Stimulated activated CD8-positive, alpha-beta memory T cell treated with anti-CD3 and anti-CD28 coated beads, Interleukin-2, amount 100 ng/mL, for 1 hour (primary cell): ENCODE data around the gene C17orf58.
A peak's percentile ranks its signal among the peaks of the same experiment; 100 is the strongest.
"Not testable (repeated sequence)": the region's sequence is repeated elsewhere in the genome, so short reads cannot be mapped to it uniquely, and the experiment has no call there.

Source experiments
- DNase-seq, 2 donors: peaks; one replicate each; pipeline ENCODE4 v3.0.0-alpha.2; 2020; ENCODE audit warnings: low read depth in 2 of 2

C17orf58 gene

GRCh38 chr17:67996301-67997171 lies at the start of gene C17orf58:
Gene C17orf58, minus strand, starts transcription at chr17:67996469. Its CDS starts 271 bp downstream, at chr17:67996198.
- not testable (repeated sequence) for DNase-seq

GRCh38 chr17:68036304-68037147 lies 40.3 kb upstream of the C17orf58 start:
- DNase-seq: no peak

DNA sequence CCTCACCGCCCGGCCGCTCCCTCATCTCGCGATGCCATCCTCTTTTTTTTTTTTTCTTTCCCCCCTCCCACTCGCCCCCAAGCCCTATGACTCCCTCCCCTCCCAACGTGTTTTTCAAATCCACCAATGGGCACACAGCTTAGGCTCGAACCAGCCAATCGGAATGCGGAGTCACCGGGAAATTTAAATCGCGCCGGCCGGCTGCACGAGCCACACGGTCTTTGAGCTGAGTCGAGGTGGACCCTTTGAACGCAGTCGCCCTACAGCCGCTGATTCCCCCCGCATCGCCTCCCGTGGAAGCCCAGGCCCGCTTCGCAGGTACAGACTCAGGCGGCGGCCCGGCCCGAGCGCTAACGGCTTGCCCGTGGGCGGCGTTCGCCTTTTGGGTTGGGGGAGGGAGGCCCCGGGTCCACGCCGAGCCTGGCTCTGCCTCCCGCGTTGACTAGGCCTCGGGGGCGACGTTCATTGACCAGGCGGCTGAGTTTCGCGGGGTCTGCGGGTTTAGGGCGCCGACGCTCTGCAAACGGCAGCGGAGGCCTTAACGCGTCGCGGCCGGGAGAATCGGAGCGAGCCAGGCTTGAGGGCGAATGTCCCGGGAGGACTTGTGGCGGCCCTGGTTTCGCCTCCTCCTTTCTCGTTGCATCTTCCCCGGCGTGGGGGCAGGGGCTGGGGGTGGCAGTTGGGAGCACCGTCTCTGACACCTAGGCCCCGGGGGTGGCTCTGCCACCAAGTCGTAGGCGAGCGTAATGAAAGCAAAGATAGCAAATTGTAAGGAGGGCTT lies 39.4 kb upstream of the C17orf58 start, which contains the start of gene KPNA2:
Gene KPNA2 (plus strand): TSS at position 213 of the 781 bp plus-strand sequence. CDS start 1,398 bp downstream, outside the sequence.
- DNase-seq: peak; percentile 74 to 81

- DNase-seq: peak; percentile 65 to 83
Observed at GRCh38 chr17:68035131-68035522, 38.9 kb upstream of the C17orf58 start.

- DNase-seq: no peak
Observed at GRCh38 chr17:68034452-68034776, 38.1 kb upstream of the C17orf58 start.

DNA sequence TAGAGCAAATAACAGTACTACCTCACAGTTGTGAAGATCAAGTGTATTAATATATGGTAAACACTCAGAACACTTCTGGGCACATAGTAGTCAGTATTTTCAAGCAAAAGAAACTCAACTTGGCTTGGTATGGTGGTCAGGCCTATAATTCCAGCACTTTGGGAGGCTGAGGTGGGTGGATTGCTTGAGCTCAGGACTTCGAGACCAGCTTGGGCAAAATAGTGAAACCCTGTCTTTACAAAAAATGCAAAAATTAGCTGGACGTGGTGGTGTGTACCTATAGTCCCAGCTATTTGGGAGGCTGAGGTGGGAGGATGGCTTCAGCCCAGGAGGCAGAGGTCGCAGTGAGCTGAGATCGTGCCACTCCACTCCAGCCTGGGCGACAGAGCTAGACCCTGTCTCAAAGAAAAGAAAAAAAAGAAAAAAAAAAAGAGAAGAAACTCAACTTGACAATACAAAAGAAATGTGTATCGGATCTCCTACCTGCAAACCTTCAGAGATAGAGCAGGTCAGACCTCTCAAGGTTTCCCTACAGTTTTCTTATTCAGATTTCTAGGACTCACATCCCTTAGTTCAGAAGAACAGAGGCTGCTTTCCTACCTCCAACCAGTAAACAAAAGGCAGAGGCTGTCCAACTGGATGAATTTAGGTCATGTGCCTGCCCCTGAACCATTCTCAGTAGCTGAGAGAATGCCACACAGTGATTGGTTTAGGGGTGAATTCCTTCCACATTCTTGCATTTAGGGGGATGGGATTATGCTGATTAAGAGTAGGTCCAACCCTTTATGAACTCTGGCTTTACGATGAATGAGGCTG lies 37.6 kb upstream of the C17orf58 start:
- no peak for DNase-seq

- DNase-seq: no peak
Observed at GRCh38 chr17:68029512-68030215, 33.4 kb upstream of the C17orf58 start.

DNA sequence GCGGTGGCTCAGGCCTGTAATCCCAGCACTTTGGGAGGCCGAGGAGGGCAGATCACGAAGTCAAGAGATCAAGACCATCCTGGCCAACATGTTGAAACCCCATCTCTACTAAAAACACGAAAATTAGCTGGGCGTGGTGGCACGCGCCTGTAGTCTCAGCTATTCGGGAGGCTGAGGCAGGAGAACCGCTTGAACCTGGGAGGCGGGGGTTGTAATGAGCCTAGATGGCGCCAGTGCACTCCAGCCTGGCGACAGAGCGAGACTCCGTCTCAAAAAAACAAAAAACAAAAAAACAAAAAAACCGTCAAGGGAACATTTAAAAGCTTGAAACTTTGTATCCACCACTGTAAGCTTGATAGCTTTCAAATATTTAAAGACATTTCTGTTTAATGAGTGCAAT lies 26.3 kb upstream of the C17orf58 start:
- DNase-seq: not testable (repeated sequence)

DNA sequence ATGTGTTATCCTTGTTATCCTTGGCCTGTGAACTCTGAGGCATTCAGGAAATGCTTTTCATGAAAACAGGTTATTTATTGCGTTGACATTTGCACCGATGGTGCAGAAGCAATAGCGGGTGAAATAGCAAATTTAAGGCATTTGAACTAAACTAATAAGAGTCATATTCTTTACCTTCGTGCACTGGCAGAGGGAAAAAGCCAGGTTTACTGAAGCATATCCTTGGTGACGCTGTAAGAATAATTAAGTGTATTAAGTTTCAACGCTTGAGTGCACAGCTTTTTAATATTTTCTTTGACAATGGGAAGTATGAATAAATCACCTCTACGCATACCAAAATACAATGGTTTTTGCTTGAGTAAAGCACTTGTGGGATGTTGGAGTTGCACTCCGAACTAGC lies 25.7 kb upstream of the C17orf58 start:
- DNase-seq: no peak

GRCh38 chr17:68020791-68021190 lies 24.5 kb upstream of the C17orf58 start:
- DNase-seq: not testable (repeated sequence)

DNA sequence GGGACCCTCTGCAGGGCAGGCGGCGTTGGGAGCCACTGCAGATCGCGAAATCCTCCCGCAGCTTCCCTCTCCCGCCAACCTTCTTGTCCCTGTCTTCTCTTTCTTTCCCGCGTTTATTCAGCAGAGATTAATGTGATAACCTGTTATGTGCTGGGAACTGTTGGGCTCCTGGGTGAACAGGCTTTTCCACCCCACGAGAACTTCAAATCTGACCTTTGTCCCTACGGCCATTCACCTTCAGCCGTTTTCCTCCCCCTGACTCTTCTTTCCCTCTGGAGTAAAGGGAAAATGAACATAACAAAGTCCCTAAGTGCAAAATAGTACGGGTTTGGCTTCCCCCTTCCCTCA lies 24.1 kb upstream of the C17orf58 start:
- DNase-seq: no peak

GRCh38 chr17:68019675-68020408 lies 23.6 kb upstream of the C17orf58 start:
- DNase-seq: peak; percentile 93 to 96

- no peak for DNase-seq
Observed at GRCh38 chr17:68019336-68019674, 23.0 kb upstream of the C17orf58 start.

DNA sequence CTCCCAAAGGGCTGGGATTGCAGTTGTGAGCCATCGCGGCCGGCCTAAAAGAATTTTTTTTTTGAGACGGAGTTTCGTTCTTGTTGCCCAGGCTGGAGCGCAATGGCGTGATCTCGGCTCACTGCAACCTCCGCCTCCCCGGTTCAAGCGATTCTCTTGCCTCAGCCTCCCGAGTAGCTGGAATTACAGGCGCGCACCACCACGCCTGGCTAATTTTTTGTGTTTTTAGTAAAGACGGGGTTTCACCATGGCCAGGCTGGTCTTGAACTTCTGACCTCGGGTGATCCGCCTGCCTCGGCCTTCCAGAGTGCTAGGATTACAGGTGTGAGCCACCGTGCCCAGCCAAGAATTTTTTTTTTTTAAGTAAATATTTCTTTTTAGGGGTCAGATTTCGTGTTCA lies 22.2 kb upstream of the C17orf58 start:
- DNase-seq: not testable (repeated sequence)

DNA sequence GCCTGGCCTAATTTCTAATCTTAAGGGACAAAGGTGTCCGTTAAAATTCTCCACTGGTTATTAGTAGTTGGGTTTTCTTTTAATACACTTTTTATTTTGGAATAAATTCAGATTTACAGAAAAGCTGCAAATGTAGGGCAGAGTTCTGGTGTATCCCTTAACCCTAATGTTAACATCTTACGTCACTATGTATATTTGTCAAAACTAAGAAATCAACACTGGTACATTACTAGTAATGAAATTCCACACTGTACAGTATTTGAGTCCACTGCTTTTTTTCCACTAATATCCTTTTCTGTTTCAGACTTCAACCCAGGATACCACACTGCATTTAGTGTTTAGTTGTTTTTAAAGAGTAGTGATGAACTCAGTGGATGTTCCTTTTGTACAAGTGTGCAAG lies 20.6 kb upstream of the C17orf58 start:
- no peak for DNase-seq

DNA sequence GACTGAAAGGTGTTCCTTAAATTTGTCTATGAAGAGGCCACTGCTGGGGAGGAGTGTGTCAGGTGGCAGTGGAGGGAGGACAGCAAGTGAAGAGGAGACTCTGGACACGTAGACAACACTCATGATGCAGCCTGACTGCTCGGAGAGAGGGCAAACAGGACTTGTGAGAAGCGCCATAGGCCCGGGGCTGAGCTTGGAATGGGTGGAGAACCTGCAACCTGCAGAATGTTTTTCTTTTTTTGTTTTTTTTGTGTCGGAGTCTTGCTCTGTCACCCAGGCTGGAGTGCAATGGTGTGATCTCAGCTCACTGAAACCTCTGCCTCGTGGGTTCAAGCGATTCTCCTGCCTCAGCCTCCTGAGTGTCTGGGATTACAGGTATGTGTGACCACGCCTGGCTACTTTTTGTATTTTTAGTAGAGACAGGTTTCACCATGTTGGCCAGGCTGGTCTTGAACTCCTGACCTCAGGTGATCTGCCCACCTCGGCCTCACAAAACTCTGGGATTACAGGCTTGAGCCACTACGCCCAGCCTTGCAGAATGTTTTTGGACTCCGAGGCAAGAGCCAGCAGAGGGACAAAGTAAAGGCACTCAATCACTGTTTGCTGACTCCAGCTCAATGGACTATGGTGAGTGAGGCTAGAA lies 18.9 kb upstream of the C17orf58 start:
- no peak for DNase-seq

- no peak for DNase-seq
Observed at GRCh38 chr17:68013385-68013784, 17.1 kb upstream of the C17orf58 start.

DNA sequence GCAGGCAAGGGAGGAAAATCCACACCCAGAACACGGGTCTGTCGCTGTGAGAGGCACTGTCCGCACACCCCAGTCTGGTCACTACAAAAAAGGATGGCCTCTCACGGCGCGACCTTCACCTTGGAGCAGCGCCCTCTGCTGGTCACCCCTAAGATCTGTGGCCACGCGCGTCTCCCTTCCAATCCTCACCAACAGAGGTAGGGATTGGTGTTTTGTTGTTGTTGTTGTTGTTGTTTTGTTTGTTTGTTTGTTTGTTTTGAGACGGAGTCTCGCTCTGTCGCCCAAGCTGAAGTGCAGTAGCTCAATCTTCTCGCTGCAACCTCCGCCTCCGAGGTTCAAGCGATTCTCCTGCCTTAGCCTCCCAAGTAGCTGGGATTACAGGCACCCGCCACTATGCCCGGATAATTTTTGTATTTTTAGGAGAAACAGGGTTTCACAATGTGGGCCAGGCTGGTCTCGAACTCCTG lies 15.0 kb upstream of the C17orf58 start:
- peak; percentile 24 to 31 for DNase-seq

GRCh38 chr17:68006797-68007196 lies 10.5 kb upstream of the C17orf58 start:
- no peak for DNase-seq
